B cell (primary cell): ENCODE results near the gene CCNI. TPM values are rescaled to one million over a fixed set of nuclear protein-coding genes. Genes with fewer than 3 reads are reported as not detected.
A peak's percentile ranks its signal among the peaks of the same experiment; 100 is the strongest.

Experiments used
- ATAC-seq: fragments of 200-7000 bp; cut with Tn5 transposase; one replicate; pipeline ENCODE4 v1.10.0; 2021; ENCODE audit warnings: low read depth, mild to moderate bottlenecking, moderate number of reproducible peaks, moderate library complexity
- CTCF ChIA-PET: fragments of 350-600 bp; sonication (Branson Sonifier 250); formaldehyde crosslinking; loops from one replicate; lab custom pipeline; 2021; ENCODE audit warnings: antibody characterized with exemption, inconsistent platforms; lab: Charles Lee
- POLR2A ChIA-PET: fragments of 350-600 bp; sonication (Branson Sonifier 250); formaldehyde crosslinking; loops from one replicate; lab custom pipeline; 2021; ENCODE audit warnings: antibody characterized with exemption; lab: Charles Lee
- DNase-seq: peaks from one replicate; pipeline ENCODE4 v3.0.0; 2013
- H2AFZ ChIP-seq: 2 replicates; pipeline ENCODE4 v1.6.1; 2012; ENCODE audit warnings: mild to moderate bottlenecking, low read depth, low read length; ENCODE audit not compliant: insufficient read depth, poor library complexity, severe bottlenecking
- H3K27ac ChIP-seq, 2 donors: 1 replicate in 1 of 2; 2 replicates in 1 of 2; pipeline ENCODE4 v1.5.1; 2012 to 2013; ENCODE audit warnings: low read length in 2 of 2, mild to moderate bottlenecking in 2 of 2, moderate library complexity in 1 of 2
- H3K27me3 ChIP-seq, 4 experiments: fragments of 200-600 bp in 1 of 4; sonication (generic) in 1 of 4; replicated peaks in 1 of 4; 1 replicate in 2 of 4; 2 replicates in 2 of 4; pipeline versions ENCODE4 v1.6.1 to v1.7.0; 2013 to 2016; ENCODE audit warnings: low read length in 3 of 4, mild to moderate bottlenecking in 2 of 4, mixed read lengths in 1 of 4, moderate library complexity in 1 of 4; ENCODE audit not compliant: insufficient read depth in 4 of 4, control insufficient read depth in 3 of 4; ENCODE audit errors: control extremely low read depth in 1 of 4
- H3K36me3 ChIP-seq, 2 experiments: replicated peaks in 1 of 2; 1 replicate in 1 of 2; 2 replicates in 1 of 2; pipeline versions ENCODE4 v1.6.1 to v1.7.1; 2013; ENCODE audit warnings: low read length in 1 of 2; ENCODE audit not compliant: insufficient read depth in 2 of 2, control insufficient read depth in 1 of 2; ENCODE audit errors: control extremely low read depth in 1 of 2, extremely low read depth in 1 of 2
- H3K4me1 ChIP-seq, 2 donors: fragments of 200-600 bp in 1 of 2; sonication (generic) in 1 of 2; 1 replicate in 1 of 2; 2 replicates in 1 of 2; pipeline versions ENCODE4 v1.5.1 to v1.6.1; 2013 to 2017; ENCODE audit warnings: low read length in 2 of 2; ENCODE audit not compliant: control insufficient read depth in 2 of 2, insufficient read depth in 2 of 2
- H3K4me2 ChIP-seq: replicated peaks from 2 replicates; pipeline ENCODE3; 2012; ENCODE audit warnings: mild to moderate bottlenecking, low read depth, low read length; ENCODE audit not compliant: poor library complexity, severe bottlenecking
- H3K4me3 ChIP-seq, 5 experiments: fragments of 200-600 bp in 1 of 5; sonication (generic) in 1 of 5; 1 replicate in 3 of 5; 2 replicates in 2 of 5; pipeline versions ENCODE4 v1.5.1 to v1.7.0; 2011 to 2016; ENCODE audit warnings: low read length in 4 of 5, mild to moderate bottlenecking in 4 of 5, low read depth in 2 of 5, control low read depth in 1 of 5, moderate library complexity in 1 of 5; ENCODE audit not compliant: insufficient read depth in 1 of 5; ENCODE audit errors: control extremely low read depth in 1 of 5, extremely low read depth in 1 of 5
- H3K79me2 ChIP-seq: fragments of 200-600 bp; sonication (generic); one replicate; pipeline ENCODE4 v1.6.0; 2016; ENCODE audit warnings: low read length; ENCODE audit not compliant: control insufficient read depth, insufficient read depth
- H3K9ac ChIP-seq: fragments of 200-600 bp; sonication (generic); 2 replicates; pipeline ENCODE4 v1.6.1; 2017; ENCODE audit warnings: mild to moderate bottlenecking, low read length, moderate library complexity
- H3K9me3 ChIP-seq, 3 donors: one replicate each; pipeline versions ENCODE4 v1.6.1 to v1.7.1; 2013; ENCODE audit warnings: low read length in 2 of 3; ENCODE audit not compliant: control insufficient read depth in 2 of 3, insufficient read depth in 1 of 3; ENCODE audit errors: control extremely low read depth in 1 of 3
- H4K20me1 ChIP-seq: 2 replicates; pipeline ENCODE4 v1.6.0; 2012; ENCODE audit warnings: mild to moderate bottlenecking, low read length; ENCODE audit not compliant: insufficient read depth, control insufficient read depth, poor library complexity, severe bottlenecking
- H3K27ac Mint-ChIP-seq: one replicate; pipeline ENCODE4 v1.8.0; 2021; ENCODE audit warnings: mixed read lengths
- H3K27me3 Mint-ChIP-seq: one replicate; pipeline ENCODE4 v1.8.0; 2021; ENCODE audit warnings: mixed read lengths
- H3K4me1 Mint-ChIP-seq: one replicate; pipeline ENCODE4 v1.8.0; 2021; ENCODE audit warnings: mixed read lengths
- H3K4me3 Mint-ChIP-seq: one replicate; pipeline ENCODE4 v1.8.0; 2021; ENCODE audit warnings: mixed read lengths
- H3K9me3 Mint-ChIP-seq: one replicate; pipeline ENCODE4 v1.8.0; 2022; ENCODE audit warnings: mixed read lengths; ENCODE audit not compliant: insufficient read depth
- EZH2 ChIP-seq: IDR thresholded peaks from 2 replicates; pipeline ENCODE4 v1.6.1; 2012; ENCODE audit warnings: borderline replicate concordance, low read depth, mild to moderate bottlenecking, moderate library complexity, low read length; ENCODE audit not compliant: insufficient read depth, poor library complexity, severe bottlenecking
- WGBS: methylation state at CpG from one replicate; pipeline ENCODE4 v1.1.5; 2013; ENCODE audit warnings: missing lambda C conversion rate; ENCODE audit not compliant: insufficient coverage; 5-methylcytosine and 5-hydroxymethylcytosine counted together
- intact Hi-C: fragments of 100-400 bp; cut with micrococcal nuclease; formaldehyde crosslinking; loops from one replicate; pipeline ENCODE4 v1.10.0; 2022
- polyA plus RNA-seq: library from polyadenylated mRNA; depleted of rRNA; stranded (reverse); fragments of >200 nt; gene quantifications from 2 replicates; pipeline ENCODE4 v1.2.3, GENCODE V29; 2012
- total RNA-seq, 2 donors: library from RNA; stranded (reverse); fragments of 120-200 nt in 1 of 2; gene quantifications; 1 replicate in 1 of 2; 2 replicates in 1 of 2; pipeline versions ENCODE4 v1.2.3 to v1.2.4, GENCODE V29; 2013 to 2022
- TF ChIP-seq, protein P1 (sequence below): fragments of 200-600 bp; IDR thresholded peaks from one replicate; pipeline ENCODE4 v1.8.0; 2022; ENCODE audit warnings: antibody characterized with exemption, mild to moderate bottlenecking

CCNI gene
- total and polyA plus RNA-seq, 2 donors (not counting 1 experiment from before 2014, with no cell fraction given) = 95.1 to 314 TPM

DNA sequence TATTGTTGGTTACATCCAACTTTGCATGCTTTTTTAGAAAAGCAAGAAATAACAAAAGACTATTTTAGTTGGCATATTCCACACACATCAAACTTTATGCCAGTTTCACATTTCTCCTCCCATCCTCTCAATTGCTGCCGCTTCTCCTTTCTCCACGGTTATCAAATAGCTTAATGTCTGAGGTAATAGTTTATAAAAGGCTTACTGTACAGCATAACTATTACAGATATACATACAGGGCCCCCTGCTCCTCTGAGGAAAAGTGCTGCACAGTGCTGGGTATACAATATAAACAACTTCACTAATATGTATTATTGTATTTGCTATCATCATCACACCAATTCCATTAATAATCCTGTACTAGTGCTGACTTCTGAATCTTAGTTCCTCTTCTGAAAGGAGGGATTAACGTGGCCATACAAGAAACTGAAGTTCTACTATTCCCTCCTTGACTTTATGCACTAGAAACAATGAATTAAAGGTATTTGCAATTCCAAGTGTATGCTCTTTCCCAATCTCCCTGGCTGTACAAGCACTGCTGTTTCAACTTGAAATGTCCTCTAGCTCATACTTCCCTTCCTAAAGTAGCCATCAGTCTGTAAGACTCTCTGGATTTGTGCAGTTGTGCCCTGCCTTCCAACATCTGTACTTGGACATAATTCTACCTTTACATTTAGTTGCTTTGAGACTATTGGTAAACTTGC, 2.5 kb downstream of the CCNI start:
- Mint-ChIP-seq H3K4me1 (peaks cover 59% of the 10 kb centered on the region), H3K4me3 (no peak overlapping the region), H3K9me3 (no peaks in the 10 kb centered on the region), H3K27ac (no peak overlapping the region), H3K27me3 (no peaks in the 10 kb centered on the region)
- CTCF ChIA-PET = interaction anchor here (0.8 to 2.5 kb wide), 6 partner anchors 20 to 130 kb away, joined by 3 to 20 read pairs (median 4); no protein-coding TSS in a partner anchor
- peak overlapping the region; percentile 28 to 97 (median 78) for H3K4me3 ChIP-seq
- peaks cover 93% of the 10 kb centered on the region for H3K79me2 ChIP-seq
- H3K4me2 ChIP-seq = peak overlapping the region; percentile 86
- H3K27me3 ChIP-seq = no peaks in the 10 kb centered on the region
- peaks cover 54% of the 10 kb centered on the region for H4K20me1 ChIP-seq
- no peaks in the 10 kb centered on the region for H3K9me3 ChIP-seq
- peaks cover 54% of the 10 kb centered on the region in 2 donors for H3K4me1 ChIP-seq
- H3K36me3 ChIP-seq = no peaks in the 10 kb centered on the region
- peak; percentile 25 for DNase-seq
- H3K27ac ChIP-seq = peak overlapping the region; percentile 15 to 72
- no CpG with 5 or more reads among the region's 3 CpGs for WGBS
- H3K9ac ChIP-seq = peak overlapping the region; percentile 99
- no peak for ATAC-seq
- H2AFZ ChIP-seq = no peak overlapping the region
- intact Hi-C loops = loop anchor here (2.0 to 10.0 kb wide), 2 partner anchors 854 to 1702 kb away; partner anchors contain the start of gene BMP2K
- no peak for TF ChIP-seq EZH2
- TF ChIP-seq, protein P1, sequence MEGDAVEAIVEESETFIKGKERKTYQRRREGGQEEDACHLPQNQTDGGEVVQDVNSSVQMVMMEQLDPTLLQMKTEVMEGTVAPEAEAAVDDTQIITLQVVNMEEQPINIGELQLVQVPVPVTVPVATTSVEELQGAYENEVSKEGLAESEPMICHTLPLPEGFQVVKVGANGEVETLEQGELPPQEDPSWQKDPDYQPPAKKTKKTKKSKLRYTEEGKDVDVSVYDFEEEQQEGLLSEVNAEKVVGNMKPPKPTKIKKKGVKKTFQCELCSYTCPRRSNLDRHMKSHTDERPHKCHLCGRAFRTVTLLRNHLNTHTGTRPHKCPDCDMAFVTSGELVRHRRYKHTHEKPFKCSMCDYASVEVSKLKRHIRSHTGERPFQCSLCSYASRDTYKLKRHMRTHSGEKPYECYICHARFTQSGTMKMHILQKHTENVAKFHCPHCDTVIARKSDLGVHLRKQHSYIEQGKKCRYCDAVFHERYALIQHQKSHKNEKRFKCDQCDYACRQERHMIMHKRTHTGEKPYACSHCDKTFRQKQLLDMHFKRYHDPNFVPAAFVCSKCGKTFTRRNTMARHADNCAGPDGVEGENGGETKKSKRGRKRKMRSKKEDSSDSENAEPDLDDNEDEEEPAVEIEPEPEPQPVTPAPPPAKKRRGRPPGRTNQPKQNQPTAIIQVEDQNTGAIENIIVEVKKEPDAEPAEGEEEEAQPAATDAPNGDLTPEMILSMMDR = no peak
- POLR2A ChIA-PET = interaction anchor here (0.6 kb wide), 1 partner anchor 605 kb away, joined by 3 read pairs; no protein-coding TSS in a partner anchor
